Activated CD4-positive, CD25-positive, alpha-beta regulatory T cell treated with anti-CD3 and anti-CD28 coated beads, Interleukin-2, amount 50 U/mL, for 72 hours (primary cell): ENCODE results near the gene PRAMEF15.
"Not testable (repeated sequence)": the region's sequence is repeated elsewhere in the genome, so short reads cannot be mapped to it uniquely, and the experiment has no call there.

Source experiments
- DNase-seq: peaks from one replicate; pipeline ENCODE4 v3.0.0; 2021

PRAMEF15 gene

GRCh38 chr1:13315281-13315680, at the start of gene PRAMEF15:
TSS of gene PRAMEF15 (plus strand) at chr1:13315581. CDS start at chr1:13318408, 2,827 bp downstream.
- DNase-seq: not testable (repeated sequence)

DNA sequence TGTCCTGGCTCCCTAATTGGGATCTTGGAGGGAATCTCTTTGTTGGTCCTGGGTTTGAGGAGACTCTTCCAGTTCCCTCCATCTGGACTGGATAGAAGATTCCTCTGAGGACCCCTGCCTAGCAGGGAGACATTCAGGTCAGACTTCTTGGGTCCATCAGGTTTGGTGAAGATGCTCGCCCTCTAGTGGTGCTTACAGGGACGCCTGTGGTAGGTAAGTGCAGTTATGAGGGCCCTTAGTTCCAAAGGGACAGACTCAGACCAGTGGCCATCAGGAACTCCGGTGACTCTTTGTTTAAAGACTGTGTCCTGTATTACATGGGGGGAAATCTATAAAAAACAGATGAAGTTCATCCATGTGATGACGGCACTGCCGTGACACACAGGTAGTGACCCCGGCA, 38.4 kb upstream of the PRAMEF15 start:
- not testable (repeated sequence) for DNase-seq

- DNase-seq: not testable (repeated sequence)
Observed at GRCh38 chr1:13279617-13280016, 35.8 kb upstream of the PRAMEF15 start.

DNA sequence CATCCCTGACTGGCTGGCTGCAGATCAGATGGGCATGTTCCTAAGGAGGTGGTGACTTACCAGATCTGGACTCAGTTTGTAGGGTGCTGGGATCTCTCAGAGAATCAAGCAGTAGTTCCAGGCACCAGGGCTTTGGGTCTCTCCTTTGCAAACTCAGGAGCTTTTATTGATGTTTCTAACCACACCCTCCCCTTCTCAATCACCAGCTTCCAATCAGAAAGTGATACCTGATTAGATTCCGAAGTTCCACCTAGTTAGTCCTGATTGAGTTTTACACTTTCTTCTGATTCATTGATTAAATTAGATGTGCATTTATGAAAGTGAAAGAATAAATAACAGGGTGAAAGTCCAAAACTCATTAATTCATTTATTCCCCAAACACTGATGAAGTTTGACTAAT, 30.3 kb upstream of the PRAMEF15 start, which contains the start of gene PRAMEF8:
Gene PRAMEF8, minus strand, starts transcription at position 101 of the 400 bp plus-strand sequence. CDS start 1,046 bp downstream, outside the sequence.
- DNase-seq: not testable (repeated sequence)

GRCh38 chr1:13289030-13289429, 26.4 kb upstream of the PRAMEF15 start:
- DNase-seq: not testable (repeated sequence)

GRCh38 chr1:13297216-13297931, 18.0 kb upstream of the PRAMEF15 start:
- DNase-seq: not testable (repeated sequence)

GRCh38 chr1:13298699-13299098, 16.7 kb upstream of the PRAMEF15 start:
- not testable (repeated sequence) for DNase-seq

DNA sequence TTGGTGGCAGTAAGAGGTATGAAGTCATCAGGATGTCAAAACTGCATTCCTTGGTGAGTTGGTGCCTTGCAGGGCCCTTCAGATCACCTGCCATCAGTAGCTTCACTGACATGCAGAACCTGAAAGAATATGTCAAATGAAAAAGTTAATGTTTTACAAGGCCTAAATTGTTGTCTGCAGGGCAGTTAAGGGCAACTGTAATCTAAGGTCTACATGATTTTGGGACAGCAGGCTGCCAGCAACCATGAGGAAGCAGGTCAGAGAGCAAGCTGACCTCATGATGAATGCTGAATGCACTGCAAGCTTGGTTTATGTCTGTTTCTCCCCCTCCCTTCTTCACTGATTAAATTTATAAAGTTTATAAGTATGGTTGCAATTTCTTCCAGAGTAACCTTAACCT, 13.2 kb upstream of the PRAMEF15 start:
- DNase-seq: not testable (repeated sequence)

DNA sequence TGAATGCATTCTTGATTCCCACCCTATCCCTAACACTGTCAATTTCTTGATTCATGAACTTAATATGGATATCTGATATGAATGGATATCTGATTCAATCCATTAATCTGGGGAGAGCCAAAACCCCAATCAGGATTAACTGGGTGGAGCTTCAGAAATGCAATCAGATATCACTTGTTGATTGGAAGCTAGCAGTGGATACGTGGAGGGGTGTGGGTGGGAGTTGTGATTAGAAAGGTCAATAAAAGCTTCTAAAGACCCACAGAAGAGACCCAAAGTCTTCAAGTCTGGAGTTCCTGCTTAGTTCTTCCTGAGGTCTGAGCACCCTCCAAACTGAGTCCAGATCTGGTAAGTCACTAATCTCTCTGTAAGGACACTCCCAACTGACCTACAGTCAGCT, 12.1 kb upstream of the PRAMEF15 start, which contains the start of gene PRAMEF33:
Gene PRAMEF33, plus strand, starts transcription at position 301 of the 400 bp plus-strand sequence. CDS start 2,416 bp downstream, outside the sequence.
- DNase-seq: not testable (repeated sequence)

DNA sequence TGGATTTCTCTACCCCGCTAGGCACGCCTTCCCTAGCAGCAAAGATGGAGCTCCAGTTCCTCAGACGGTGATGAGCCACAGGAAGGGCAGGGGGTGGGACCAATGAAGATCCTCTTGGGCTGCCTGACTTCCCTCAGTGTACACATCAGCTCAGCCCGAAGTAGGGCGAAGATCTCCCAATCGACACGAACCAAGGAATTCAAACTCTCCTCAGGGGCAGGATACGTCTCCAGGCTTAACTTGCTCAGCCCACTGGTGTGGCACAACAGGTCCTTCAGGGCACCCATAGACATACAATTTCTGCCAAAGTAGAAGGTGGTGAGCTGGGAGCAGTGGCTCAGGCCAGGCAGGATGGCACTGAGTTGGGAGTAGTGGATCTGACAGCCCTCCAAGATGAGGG, 27.1 kb downstream of the PRAMEF15 start:
- DNase-seq: not testable (repeated sequence)

DNA sequence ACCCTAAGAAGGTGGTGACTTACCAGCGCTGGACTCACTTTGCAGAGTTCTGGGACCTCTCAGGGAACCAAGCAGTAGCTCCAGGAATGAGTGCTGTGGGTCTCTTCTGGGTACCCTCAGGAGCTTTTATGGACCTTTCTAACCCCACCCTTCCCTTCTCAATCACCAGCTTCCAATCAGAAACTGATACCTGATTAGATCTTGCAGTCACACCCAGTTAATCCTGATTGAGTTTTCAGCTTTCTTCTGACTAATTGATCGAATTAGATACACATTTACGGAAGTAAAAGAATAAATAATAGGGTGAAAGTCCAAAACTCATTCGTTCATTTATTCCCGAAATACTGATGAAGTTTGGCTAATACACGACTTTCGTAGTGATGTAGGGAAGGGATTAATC, 31.7 kb downstream of the PRAMEF15 start, which contains the start of gene PRAMEF14:
Gene PRAMEF14, minus strand, starts transcription at position 101 of the 400 bp plus-strand sequence. CDS start 1,820 bp downstream, outside the sequence.
- DNase-seq: not testable (repeated sequence)

DNA sequence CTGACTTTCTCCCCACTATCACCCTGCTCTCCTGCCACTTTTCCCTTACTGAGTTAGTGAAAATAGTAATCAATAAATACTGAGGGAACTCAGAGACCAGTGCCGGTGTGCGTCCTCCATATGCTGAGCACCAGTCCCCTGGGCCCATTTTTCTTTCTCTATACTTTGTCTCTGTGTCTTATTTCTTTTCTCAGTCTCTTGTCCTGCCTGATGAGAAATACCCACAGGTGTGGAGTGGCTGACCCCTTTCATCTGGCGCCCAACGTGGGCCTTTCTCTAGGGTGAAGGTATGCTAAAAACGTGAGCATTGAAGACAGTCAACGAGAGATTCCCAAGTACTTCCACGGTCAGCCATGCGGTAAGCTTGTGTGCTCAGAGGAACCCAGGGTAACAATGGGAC, 38.1 kb downstream of the PRAMEF15 start:
- DNase-seq: not testable (repeated sequence)

DNA sequence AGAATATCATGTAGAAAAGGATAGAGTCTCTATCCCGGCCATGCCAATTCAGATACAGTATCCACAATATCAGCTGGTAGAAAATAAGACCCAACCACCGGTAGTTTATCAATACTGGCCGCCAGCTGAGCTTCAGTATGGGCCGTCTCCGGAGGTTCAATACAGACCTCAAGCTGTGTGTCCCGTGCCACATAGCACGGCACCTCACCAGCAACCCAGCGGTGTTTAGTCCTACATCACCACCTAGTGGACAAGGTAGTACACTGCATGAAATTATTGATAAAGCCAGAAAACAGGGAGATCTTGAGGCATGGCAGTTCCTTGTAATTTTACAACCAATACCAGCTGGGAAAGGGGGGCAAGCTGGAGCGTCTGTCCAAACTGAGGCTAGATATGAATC, 39.1 kb downstream of the PRAMEF15 start:
- DNase-seq: not testable (repeated sequence)

DNA sequence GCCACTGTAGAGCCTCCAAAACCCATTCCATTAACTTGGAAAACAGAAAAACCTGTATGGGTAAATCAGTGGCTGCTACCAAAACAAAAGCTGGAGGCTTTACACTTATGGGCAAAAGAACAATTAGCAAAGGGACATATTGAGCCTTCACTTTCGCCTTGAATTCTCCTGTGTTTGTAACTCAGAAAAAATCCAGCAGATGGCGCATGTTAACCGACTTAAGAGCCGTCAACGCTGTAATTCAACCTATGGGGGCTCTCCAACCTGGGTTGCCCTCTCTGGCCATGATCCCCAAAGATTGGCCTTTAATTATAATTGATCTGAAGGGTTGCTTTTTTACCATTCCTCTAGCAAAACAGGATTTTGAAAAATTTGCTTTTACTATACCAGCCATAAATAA, 41.4 kb downstream of the PRAMEF15 start:
- DNase-seq: not testable (repeated sequence)

DNA sequence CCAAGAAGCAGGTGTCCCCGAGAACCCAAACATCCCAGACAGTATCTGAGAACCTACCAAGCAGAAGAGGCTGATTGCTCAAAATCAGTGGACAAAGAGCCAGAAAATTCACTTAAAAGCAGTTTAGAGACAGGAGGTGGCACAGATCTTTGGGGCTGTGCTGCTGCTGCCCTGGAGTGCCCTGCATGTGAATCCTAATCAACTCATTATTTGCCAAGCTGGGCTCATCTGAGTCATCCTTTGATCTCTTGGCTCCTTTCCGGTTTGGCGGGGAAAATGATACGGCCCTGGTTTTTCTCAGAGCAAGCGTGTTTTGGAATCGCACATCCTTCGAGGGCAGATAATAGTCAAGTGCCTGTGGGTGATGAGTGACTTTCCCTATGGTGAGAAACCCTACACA, 47.0 kb downstream of the PRAMEF15 start:
- DNase-seq: not testable (repeated sequence)

DNA sequence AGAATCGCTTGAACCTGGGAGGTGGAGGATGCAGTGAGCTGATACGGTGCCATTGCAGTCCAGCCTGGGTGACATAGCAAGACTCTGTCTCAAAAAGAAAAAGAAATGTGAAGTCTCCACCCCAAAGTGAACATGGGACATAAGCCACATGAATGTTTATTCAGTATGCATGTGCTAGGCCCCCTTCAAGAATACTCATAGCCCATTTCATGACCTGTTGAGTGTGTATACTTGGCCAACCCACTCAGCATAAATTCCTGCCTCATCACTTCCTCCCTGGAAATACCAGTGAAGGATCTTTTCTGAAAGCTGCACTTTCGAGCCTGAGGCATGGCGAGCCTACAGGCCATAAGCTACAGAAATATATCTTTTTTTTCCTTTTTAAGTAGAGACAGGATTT, 49.5 kb downstream of the PRAMEF15 start:
- DNase-seq: not testable (repeated sequence)

GRCh38 chr1:13366536-13366935, 51.2 kb downstream of the PRAMEF15 start:
- not testable (repeated sequence) for DNase-seq

DNA sequence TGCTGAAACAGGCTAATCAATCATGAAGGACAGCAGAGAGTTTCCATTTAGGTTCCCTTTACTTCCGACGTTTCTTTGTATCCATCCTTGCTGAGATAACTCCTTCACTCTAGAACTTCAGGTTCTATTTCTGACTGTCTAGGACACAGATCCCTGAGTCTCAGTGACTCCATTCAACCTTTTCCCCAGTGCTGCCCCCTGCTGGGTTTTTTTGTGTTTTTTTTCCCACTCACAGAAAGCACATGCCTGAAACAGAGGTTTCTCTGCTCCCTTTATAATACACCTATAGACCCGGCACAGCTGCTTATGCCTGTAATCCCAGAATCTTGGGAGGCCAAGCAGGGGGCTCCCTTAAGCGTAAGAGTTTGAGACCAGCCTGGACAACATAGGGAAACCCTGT, 53.2 kb downstream of the PRAMEF15 start:
- DNase-seq: not testable (repeated sequence)
